ENCODE measurements around the gene BTBD3.

- TF ChIP-seq CTCF (IDR thresholded peaks at IDR 0.05; ENCODE audit: low read depth, low read length) (no peak), POLR2A (IDR thresholded peaks at IDR 0.05; ENCODE audit: extremely low read depth, insufficient read length) (no peak), MYC (IDR thresholded peaks at IDR 0.05; ENCODE audit: low read depth, low read length) (no peak), MAX (IDR thresholded peaks at IDR 0.05; ENCODE audit: low read depth, low read length) (no peak)
These were observed 41.1 kb upstream of the BTBD3 start for GRCh38 chr20:11876555-11876954.

Data from NB4 (cell line).